HG02840 (cell line): ENCODE measurements around the gene SLC16A9.

Experiments
- ATAC-seq: cut with Tn5 transposase; IDR thresholded peaks from one replicate; pipeline ENCODE4 v1.9.1; 2021; ENCODE audit warnings: mild to moderate bottlenecking, moderate library complexity, moderate number of reproducible peaks; ENCODE audit not compliant: unreplicated experiment, low FRiP score

The SLC16A9 gene

GRCh38 chr10:59607970-59608369 is 101.7 kb downstream of the SLC16A9 start:
- ATAC-seq: no peak

- no peak for ATAC-seq
Observed at GRCh38 chr10:59606551-59606961, 103.1 kb downstream of the SLC16A9 start.

- ATAC-seq: no peak
Observed at GRCh38 chr10:59601985-59602384, 107.7 kb downstream of the SLC16A9 start.
